ENCODE data around the gene TTC7B.

GRCh38 chr14:90781344-90781761 is 34.9 kb downstream of the TTC7B start:
- TF ChIP-seq MYC (IDR thresholded peaks at IDR 0.05; ENCODE audit: low read depth, low read length) (no peak), CTCF (IDR thresholded peaks at IDR 0.05; ENCODE audit: low read depth, low read length) (no peak), MAX (IDR thresholded peaks at IDR 0.05; ENCODE audit: low read depth, low read length) (no peak)

Data from NB4 (cell line).